SU-DHL-6 (cell line): ENCODE data around the gene GNAO1.

Source experiments
- H2AFZ ChIP-seq: fragments of 200-600 bp; sonication (generic); 2 replicates; pipeline ENCODE4 v1.6.1; 2014; ENCODE audit warnings: low read depth, mild to moderate bottlenecking, moderate library complexity, mixed read lengths, antibody characterized with exemption, low read length; ENCODE audit not compliant: severe bottlenecking
- H3F3A ChIP-seq: fragments of 200-600 bp; shearing (Covaris generic); 2 replicates; pipeline ENCODE4 v1.6.0; 2016; ENCODE audit warnings: antibody characterized with exemption, mild to moderate bottlenecking; ENCODE audit not compliant: insufficient read depth
- H3K27ac ChIP-seq: fragments of 200-600 bp; sonication (generic); 2 replicates; pipeline ENCODE4 v1.5.1; 2016; ENCODE audit warnings: low read depth, mild to moderate bottlenecking, low read length, moderate library complexity, mixed read lengths
- H3K27me3 ChIP-seq: fragments of 200-600 bp; sonication (generic), shearing (Covaris generic); 2 replicates; pipeline ENCODE4 v1.6.0; 2014; ENCODE audit warnings: mild to moderate bottlenecking, low read length
- H3K36me3 ChIP-seq: fragments of 200-600 bp; sonication (generic); 2 replicates; pipeline ENCODE4 v1.6.1; 2014; ENCODE audit warnings: mild to moderate bottlenecking, low read length, mixed read lengths
- H3K4me2 ChIP-seq: fragments of 300-600, 200-600 bp; shearing (Covaris generic), sonication (generic); 2 replicates; pipeline ENCODE4 v1.6.0; 2014; ENCODE audit warnings: low read length, low read depth, mild to moderate bottlenecking; ENCODE audit not compliant: poor library complexity, severe bottlenecking
- H3K4me3 ChIP-seq: fragments of 200-600 bp; sonication (generic); 2 replicates; pipeline ENCODE4 v1.5.1; 2014; ENCODE audit warnings: antibody characterized with exemption, low read length, mild to moderate bottlenecking, mixed read lengths; ENCODE audit not compliant: insufficient read depth, poor library complexity, severe bottlenecking
- H3K79me2 ChIP-seq: fragments of 200-600 bp; sonication (generic); 2 replicates; pipeline ENCODE4 v1.6.1; 2014; ENCODE audit warnings: mild to moderate bottlenecking, low read length, moderate library complexity; ENCODE audit not compliant: insufficient read depth
- H3K9ac ChIP-seq: fragments of 200-600 bp; sonication (generic); 2 replicates; pipeline ENCODE4 v1.7.0; 2014; ENCODE audit warnings: mild to moderate bottlenecking, low read length
- H3K9me2 ChIP-seq: fragments of 200-600 bp; sonication (generic); replicated peaks from 2 replicates; pipeline ENCODE4 v1.6.1; 2014; ENCODE audit warnings: low read length; ENCODE audit not compliant: insufficient read depth
- H3K9me3 ChIP-seq: fragments of 200-600 bp; sonication (generic); 2 replicates; pipeline ENCODE4 v1.6.1; 2014; ENCODE audit warnings: low read length, mixed read lengths; ENCODE audit not compliant: insufficient read depth
- H4K20me1 ChIP-seq: fragments of 200-600 bp; sonication (generic); 2 replicates; pipeline ENCODE4 v1.6.1; 2014; ENCODE audit warnings: low read depth, mild to moderate bottlenecking, antibody characterized with exemption, low read length, moderate library complexity, mixed read lengths
- EZH2phosphoT487 ChIP-seq: fragments of 200-600 bp; sonication (generic), shearing (Covaris generic); conservative IDR thresholded peaks from 2 replicates; pipeline ENCODE4 v1.6.1; 2018; ENCODE audit warnings: mild to moderate bottlenecking, antibody characterized with exemption, low read length, moderate library complexity, mixed read lengths
- TF ChIP-seq, protein P1 (sequence below): fragments of 200-600 bp; sonication (generic); IDR thresholded peaks from one replicate; pipeline ENCODE4 v1.5.1; 2017; ENCODE audit warnings: antibody characterized with exemption, mild to moderate bottlenecking, low read length, moderate library complexity; ENCODE audit not compliant: insufficient read depth, poor library complexity, severe bottlenecking

The GNAO1 gene

DNA sequence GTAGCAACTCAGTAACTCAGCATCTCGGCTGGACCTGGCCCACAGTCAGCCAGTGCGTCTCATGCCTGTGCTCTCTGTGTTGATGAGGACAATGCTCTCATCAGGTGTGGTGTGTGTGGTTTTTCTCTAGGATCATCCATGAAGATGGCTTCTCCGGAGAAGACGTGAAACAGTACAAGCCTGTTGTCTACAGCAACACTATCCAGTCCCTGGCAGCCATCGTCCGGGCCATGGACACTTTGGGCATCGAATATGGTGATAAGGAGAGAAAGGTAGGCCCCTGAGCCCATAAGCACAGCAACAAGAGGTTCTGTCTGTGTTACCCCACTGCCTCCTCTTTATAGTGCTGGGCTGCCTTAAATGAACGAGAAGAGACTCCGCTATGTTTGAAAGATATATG lies 84.5 kb downstream of the GNAO1 start:
- no peaks in the 10 kb centered on the region for H3K36me3 ChIP-seq

DNA sequence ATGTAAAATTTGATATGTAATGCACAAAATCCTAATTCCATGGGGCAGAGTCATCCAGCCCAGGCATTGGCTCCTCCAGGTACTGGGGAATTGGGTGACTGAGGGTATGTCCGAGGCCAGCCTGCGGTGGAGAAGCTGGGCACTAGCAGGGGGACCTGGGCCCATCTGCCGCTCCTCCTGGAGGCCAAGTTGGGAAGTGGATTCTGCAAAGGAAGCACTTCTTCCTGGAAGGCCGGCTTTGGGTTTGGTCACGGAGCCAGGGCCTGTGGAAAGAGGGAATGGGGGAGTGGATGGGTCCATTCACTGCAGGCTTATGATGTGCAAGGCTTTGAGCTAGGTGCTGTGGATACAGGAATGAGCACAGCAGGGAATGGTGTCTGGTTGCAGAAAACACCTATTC lies 85.8 kb downstream of the GNAO1 start:
- H3F3A ChIP-seq: no peaks in the 10 kb centered on the region
- no peaks in the 10 kb centered on the region for H3K9me2 ChIP-seq
- no peak overlapping the region for H3K4me2 ChIP-seq
- TF ChIP-seq, protein P1, sequence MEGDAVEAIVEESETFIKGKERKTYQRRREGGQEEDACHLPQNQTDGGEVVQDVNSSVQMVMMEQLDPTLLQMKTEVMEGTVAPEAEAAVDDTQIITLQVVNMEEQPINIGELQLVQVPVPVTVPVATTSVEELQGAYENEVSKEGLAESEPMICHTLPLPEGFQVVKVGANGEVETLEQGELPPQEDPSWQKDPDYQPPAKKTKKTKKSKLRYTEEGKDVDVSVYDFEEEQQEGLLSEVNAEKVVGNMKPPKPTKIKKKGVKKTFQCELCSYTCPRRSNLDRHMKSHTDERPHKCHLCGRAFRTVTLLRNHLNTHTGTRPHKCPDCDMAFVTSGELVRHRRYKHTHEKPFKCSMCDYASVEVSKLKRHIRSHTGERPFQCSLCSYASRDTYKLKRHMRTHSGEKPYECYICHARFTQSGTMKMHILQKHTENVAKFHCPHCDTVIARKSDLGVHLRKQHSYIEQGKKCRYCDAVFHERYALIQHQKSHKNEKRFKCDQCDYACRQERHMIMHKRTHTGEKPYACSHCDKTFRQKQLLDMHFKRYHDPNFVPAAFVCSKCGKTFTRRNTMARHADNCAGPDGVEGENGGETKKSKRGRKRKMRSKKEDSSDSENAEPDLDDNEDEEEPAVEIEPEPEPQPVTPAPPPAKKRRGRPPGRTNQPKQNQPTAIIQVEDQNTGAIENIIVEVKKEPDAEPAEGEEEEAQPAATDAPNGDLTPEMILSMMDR: no peak
- no peak for TF ChIP-seq EZH2phosphoT487
- no peak overlapping the region for H2AFZ ChIP-seq
- no peaks in the 10 kb centered on the region for H3K36me3 ChIP-seq
- H3K27ac ChIP-seq: no peak overlapping the region
- H3K79me2 ChIP-seq: no peaks in the 10 kb centered on the region
- no peaks in the 10 kb centered on the region for H4K20me1 ChIP-seq
- H3K4me3 ChIP-seq: no peak overlapping the region
- H3K27me3 ChIP-seq: no peaks in the 10 kb centered on the region
- H3K9me3 ChIP-seq: no peaks in the 10 kb centered on the region
- no peak overlapping the region for H3K9ac ChIP-seq

More for the DNA sequence above, 84.5 kb downstream of the GNAO1 start:
- no peaks in the 10 kb centered on the region for H3K9me3 ChIP-seq
- H4K20me1 ChIP-seq: no peaks in the 10 kb centered on the region
- TF ChIP-seq, protein P1: no peak
- no peak for TF ChIP-seq EZH2phosphoT487
- no peak overlapping the region for H3K4me3 ChIP-seq
- no peaks in the 10 kb centered on the region for H3F3A ChIP-seq
- no peaks in the 10 kb centered on the region for H3K27me3 ChIP-seq
- no peaks in the 10 kb centered on the region for H3K79me2 ChIP-seq
- H3K27ac ChIP-seq: no peak overlapping the region
- H3K9me2 ChIP-seq: no peaks in the 10 kb centered on the region
- H3K9ac ChIP-seq: no peak overlapping the region
- H3K4me2 ChIP-seq: no peak overlapping the region
- no peak overlapping the region for H2AFZ ChIP-seq

DNA sequence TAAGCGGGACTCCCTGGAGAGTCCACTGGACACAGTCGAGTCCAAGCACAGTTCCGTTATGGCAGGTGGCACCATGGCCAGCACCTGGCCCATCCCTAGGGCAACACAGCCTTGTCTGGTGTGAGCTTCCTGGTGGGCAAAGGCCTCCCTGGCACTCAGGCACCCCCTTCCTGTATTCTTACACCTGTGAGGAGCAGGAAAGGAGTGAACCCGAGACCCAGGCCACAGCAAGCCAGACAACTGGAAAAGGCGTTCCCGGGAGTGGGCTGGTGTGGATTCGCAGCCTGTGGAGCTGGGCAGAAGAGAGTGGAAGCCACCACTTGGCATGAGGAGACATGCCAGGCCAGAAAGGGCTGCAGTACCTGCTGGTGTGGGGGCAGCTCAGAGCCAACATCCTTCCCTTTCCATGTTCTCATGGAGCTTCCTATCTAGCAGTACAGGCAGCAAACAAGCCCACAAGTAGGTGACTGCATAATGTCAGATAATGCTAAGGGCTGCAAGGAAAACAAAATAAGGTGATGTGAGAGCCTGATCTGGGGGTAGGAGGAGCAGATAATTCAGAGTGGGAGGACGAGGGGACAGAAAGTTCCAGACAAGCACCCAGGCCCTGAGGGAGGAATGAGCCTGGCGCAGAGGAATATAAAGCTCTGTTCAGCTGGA lies 87.0 kb downstream of the GNAO1 start:
- Histone ChIP-seq H3K4me3 (no peak overlapping the region), H3K27me3 (no peaks in the 10 kb centered on the region), H3K79me2 (no peaks in the 10 kb centered on the region), H2AFZ (no peak overlapping the region), H3K36me3 (no peaks in the 10 kb centered on the region), H3K9me2 (no peaks in the 10 kb centered on the region), H3K9ac (no peak overlapping the region), H3K27ac (no peak overlapping the region), H4K20me1 (no peaks in the 10 kb centered on the region), H3K9me3 (no peaks in the 10 kb centered on the region), H3F3A (no peaks in the 10 kb centered on the region), H3K4me2 (no peak overlapping the region)
- no peak for TF ChIP-seq EZH2phosphoT487
- TF ChIP-seq, protein P1: no peak
